GM19023 (cell line): ENCODE data around the gene OST4.

Experiments
- ATAC-seq: cut with Tn5 transposase; IDR thresholded peaks from one replicate; pipeline ENCODE4 v1.9.1; 2021; ENCODE audit warnings: mild to moderate bottlenecking, moderate library complexity; ENCODE audit not compliant: unreplicated experiment

Gene OST4

GRCh38 chr2:27027211-27027651, 44.2 kb downstream of the OST4 start:
- ATAC-seq, result no peak

GRCh38 chr2:27025861-27026851, 45.3 kb downstream of the OST4 start:
- no peak for ATAC-seq

DNA sequence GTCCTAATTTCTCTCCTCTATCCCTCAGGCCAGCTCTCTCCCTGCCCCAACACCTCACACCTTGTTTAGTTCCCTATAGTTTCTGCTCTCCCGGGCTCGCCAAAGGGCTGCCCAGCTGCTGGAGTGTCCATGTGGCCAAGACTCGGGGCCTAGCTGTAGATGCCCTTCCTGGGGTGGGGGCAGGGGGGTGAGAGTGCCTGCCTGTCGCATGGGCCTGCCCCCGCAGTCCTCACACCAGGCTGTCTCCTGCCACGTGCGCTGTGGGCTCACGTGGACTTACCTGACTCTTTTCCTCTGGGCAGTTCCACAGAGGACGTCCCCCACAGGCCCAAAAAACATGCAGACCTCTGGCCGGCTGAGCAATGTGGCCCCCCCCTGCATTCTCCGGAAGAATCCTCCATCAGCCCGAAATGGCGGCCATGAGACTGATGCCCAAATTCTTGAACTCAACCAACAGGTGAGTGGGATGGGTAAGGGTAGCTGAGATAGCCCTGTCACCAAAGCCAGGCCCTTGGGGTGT, 46.1 kb downstream of the OST4 start:
- no peak for ATAC-seq

DNA sequence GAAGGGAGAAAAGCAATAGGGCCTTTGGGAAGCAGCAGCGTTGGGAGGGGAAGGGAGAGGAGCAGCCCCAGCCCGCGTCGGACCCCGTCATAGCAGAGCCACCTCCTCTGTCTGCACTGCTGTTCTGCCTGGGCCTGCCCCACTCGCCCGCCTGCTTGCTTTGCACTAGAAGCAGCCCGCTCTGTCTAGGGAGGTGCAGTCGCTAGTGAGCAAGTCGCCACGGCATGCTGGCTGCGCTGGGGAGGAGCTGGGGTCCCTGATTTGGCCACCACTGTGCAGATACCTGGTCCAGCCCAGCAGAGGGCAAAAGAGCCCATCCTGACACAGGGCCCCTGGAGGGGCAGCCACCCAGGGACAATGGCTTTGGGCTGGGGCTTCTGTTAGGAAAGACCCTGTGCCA, 46.6 kb downstream of the OST4 start:
- no peak for ATAC-seq

DNA sequence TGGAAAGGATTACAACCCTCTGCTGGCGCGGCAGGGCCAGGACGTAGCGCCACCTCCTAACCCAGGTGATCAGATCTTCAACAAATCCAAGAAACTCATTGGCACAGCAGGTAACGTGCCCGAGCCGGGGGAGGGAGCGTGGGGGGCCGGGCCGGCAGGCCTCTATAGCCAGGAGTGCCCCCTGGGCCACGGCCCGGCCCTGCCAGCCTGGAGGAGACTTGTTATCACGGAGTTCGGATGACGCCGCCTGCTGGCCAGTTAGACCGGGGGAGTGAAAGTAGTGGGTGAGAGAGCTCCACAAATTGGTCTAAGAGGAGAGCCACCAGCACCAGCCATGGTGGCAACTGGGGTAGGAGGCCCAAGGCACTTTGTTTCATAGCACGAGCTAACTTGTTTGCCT, 47.3 kb downstream of the OST4 start:
- no peak for ATAC-seq

DNA sequence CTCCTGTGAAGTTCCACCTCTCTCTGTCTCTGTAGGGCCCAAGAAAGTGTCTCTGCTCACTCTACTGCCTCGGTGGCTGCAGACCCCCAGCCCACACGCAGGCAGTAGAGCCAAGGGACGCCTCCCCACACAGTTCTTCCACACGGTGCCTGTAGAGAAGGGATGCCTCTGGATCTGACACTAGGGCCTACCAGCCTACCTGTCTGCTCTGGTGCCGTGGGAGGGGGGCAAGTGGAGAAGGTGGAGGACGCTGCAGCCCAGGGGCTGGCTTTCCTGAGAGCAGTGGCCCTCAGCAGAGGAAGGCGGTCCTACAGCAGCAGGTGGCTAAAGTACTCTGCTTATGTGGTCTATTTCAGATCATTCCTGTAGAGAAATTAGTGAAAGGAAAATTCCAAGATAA, 47.7 kb downstream of the OST4 start:
- no peak for ATAC-seq

DNA sequence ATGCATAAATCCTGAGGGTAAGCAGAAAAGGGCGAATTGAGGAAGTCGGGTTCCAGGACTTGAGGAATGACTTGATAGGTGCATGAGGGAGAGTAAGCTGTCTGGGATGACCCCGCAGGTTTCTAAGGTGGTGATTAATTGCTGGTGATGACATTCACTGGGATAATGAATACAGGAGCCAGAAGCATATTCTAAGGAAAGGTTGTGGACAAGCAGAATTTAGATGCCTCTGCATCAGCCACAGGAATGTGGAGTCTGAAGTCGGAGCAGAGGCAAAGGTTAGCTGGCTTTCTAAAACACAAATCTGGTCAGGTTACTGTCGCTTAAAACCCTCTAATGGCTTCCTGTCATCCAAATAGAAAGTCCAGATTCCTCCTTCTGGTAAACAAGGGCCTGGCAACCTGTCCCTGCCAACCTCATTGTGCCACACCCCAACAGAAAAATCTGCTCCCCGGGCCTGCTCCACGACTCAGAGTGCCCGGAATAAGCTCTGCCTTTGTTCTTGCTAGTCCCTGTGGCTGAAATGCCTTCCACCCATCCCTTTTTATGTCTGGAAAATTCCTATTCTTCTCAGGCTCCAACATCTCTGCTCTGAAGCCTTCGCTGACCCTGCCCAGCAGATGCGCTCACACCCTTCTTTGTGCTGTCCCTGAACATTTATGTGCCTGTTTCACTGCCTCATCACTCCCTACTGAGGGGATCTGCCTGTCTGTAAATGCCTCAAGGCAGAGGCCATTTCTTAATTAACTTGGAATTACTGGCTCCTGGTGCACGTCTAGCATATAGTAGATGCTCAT, 50.0 kb downstream of the OST4 start:
- ATAC-seq, result no peak
